SU-DHL-6 (cell line): Measurements from ENCODE around the gene HSD17B12.
A peak's percentile ranks its signal among the peaks of the same experiment; 100 is the strongest.

Experiments used
- H2AFZ ChIP-seq: fragments of 200-600 bp; sonication (generic); 2 replicates; pipeline ENCODE4 v1.6.1; 2014; ENCODE audit warnings: low read depth, mild to moderate bottlenecking, moderate library complexity, mixed read lengths, antibody characterized with exemption, low read length; ENCODE audit not compliant: severe bottlenecking
- H3F3A ChIP-seq: fragments of 200-600 bp; shearing (Covaris generic); 2 replicates; pipeline ENCODE4 v1.6.0; 2016; ENCODE audit warnings: antibody characterized with exemption, mild to moderate bottlenecking; ENCODE audit not compliant: insufficient read depth
- H3K27ac ChIP-seq: fragments of 200-600 bp; sonication (generic); 2 replicates; pipeline ENCODE4 v1.5.1; 2016; ENCODE audit warnings: low read depth, mild to moderate bottlenecking, low read length, moderate library complexity, mixed read lengths
- H3K27me3 ChIP-seq: fragments of 200-600 bp; sonication (generic), shearing (Covaris generic); 2 replicates; pipeline ENCODE4 v1.6.0; 2014; ENCODE audit warnings: mild to moderate bottlenecking, low read length
- H3K36me3 ChIP-seq: fragments of 200-600 bp; sonication (generic); 2 replicates; pipeline ENCODE4 v1.6.1; 2014; ENCODE audit warnings: mild to moderate bottlenecking, low read length, mixed read lengths
- H3K4me2 ChIP-seq: fragments of 300-600, 200-600 bp; shearing (Covaris generic), sonication (generic); 2 replicates; pipeline ENCODE4 v1.6.0; 2014; ENCODE audit warnings: low read length, low read depth, mild to moderate bottlenecking; ENCODE audit not compliant: poor library complexity, severe bottlenecking
- H3K4me3 ChIP-seq: fragments of 200-600 bp; sonication (generic); 2 replicates; pipeline ENCODE4 v1.5.1; 2014; ENCODE audit warnings: antibody characterized with exemption, low read length, mild to moderate bottlenecking, mixed read lengths; ENCODE audit not compliant: insufficient read depth, poor library complexity, severe bottlenecking
- H3K79me2 ChIP-seq: fragments of 200-600 bp; sonication (generic); 2 replicates; pipeline ENCODE4 v1.6.1; 2014; ENCODE audit warnings: mild to moderate bottlenecking, low read length, moderate library complexity; ENCODE audit not compliant: insufficient read depth
- H3K9ac ChIP-seq: fragments of 200-600 bp; sonication (generic); 2 replicates; pipeline ENCODE4 v1.7.0; 2014; ENCODE audit warnings: mild to moderate bottlenecking, low read length
- H3K9me2 ChIP-seq: fragments of 200-600 bp; sonication (generic); replicated peaks from 2 replicates; pipeline ENCODE4 v1.6.1; 2014; ENCODE audit warnings: low read length; ENCODE audit not compliant: insufficient read depth
- H3K9me3 ChIP-seq: fragments of 200-600 bp; sonication (generic); 2 replicates; pipeline ENCODE4 v1.6.1; 2014; ENCODE audit warnings: low read length, mixed read lengths; ENCODE audit not compliant: insufficient read depth
- H4K20me1 ChIP-seq: fragments of 200-600 bp; sonication (generic); 2 replicates; pipeline ENCODE4 v1.6.1; 2014; ENCODE audit warnings: low read depth, mild to moderate bottlenecking, antibody characterized with exemption, low read length, moderate library complexity, mixed read lengths
- CTCF ChIP-seq: fragments of 200-600 bp; sonication (generic); IDR thresholded peaks from one replicate; pipeline ENCODE4 v1.5.1; 2017; ENCODE audit warnings: antibody characterized with exemption, mild to moderate bottlenecking, low read length, moderate library complexity; ENCODE audit not compliant: insufficient read depth, poor library complexity, severe bottlenecking
- EZH2phosphoT487 ChIP-seq: fragments of 200-600 bp; sonication (generic), shearing (Covaris generic); conservative IDR thresholded peaks from 2 replicates; pipeline ENCODE4 v1.6.1; 2018; ENCODE audit warnings: mild to moderate bottlenecking, antibody characterized with exemption, low read length, moderate library complexity, mixed read lengths

Gene HSD17B12

DNA sequence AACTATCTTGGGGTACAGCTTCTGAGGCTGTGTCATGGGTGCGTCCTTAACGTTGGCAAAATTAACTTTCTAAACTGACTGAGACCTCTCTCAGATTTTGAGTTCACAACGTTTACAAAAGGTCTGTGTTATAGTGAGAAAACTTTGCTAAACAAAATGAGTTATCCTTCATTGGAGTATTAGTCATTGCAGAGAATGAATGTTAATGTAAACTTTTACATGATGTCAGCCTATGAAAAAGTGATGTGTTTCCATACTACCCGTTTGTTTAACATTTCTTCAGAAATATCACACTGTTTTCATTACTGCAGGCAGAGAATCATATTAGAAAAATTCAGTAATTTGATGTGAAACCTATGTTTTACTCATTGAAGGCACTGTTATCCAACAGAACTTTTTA lies 32.1 kb downstream of the HSD17B12 start:
- Histone ChIP-seq H4K20me1 (no peaks in the 10 kb centered on the region; the same call in 1 of the 2 replicates), H3K9me3 (no peaks in the 10 kb centered on the region), H3K79me2 (peaks cover 68% of the 10 kb centered on the region), H3K9ac (no peak overlapping the region), H3K9me2 (no peaks in the 10 kb centered on the region), H2AFZ (no peak overlapping the region), H3K27ac (no peak overlapping the region), H3K27me3 (no peaks in the 10 kb centered on the region), H3K36me3 (no peaks in the 10 kb centered on the region), H3K4me3 (no peak overlapping the region), H3F3A (0 out of 2 replicates have a peak, but pooled peaks cover 5% of the 10 kb centered on the region), H3K4me2 (no peak overlapping the region)
- TF ChIP-seq CTCF (no peak), EZH2phosphoT487 (no peak)

GRCh38 chr11:43718373-43718772 lies 37.8 kb downstream of the HSD17B12 start:
- Histone ChIP-seq H3K4me3 (no peak overlapping the region), H2AFZ (no peak overlapping the region), H3K27ac (no peak overlapping the region), H3K9ac (no peak overlapping the region), H3K9me2 (no peaks in the 10 kb centered on the region), H4K20me1 (no peaks in the 10 kb centered on the region), H3K36me3 (no peaks in the 10 kb centered on the region), H3F3A (peaks cover 4% of the 10 kb centered on the region; the same call in 1 of the 2 replicates), H3K79me2 (peaks cover 67% of the 10 kb centered on the region), H3K4me2 (no peak overlapping the region), H3K27me3 (no peaks in the 10 kb centered on the region), H3K9me3 (no peaks in the 10 kb centered on the region)
- TF ChIP-seq CTCF (no peak), EZH2phosphoT487 (no peak)

- Histone ChIP-seq H3K27ac (peak overlapping the region; percentile 62), H3K36me3 (peaks cover 8% of the 10 kb centered on the region; the same call in 1 of the 2 replicates), H3F3A (peaks cover 4% of the 10 kb centered on the region; the same call in 1 of the 2 replicates), H3K27me3 (no peaks in the 10 kb centered on the region), H4K20me1 (no peaks in the 10 kb centered on the region), H3K4me2 (peak overlapping the region; percentile 56), H3K79me2 (peaks cover 84% of the 10 kb centered on the region), H3K9me2 (no peaks in the 10 kb centered on the region), H3K4me3 (peak overlapping the region; percentile 10), H3K9me3 (no peaks in the 10 kb centered on the region), H2AFZ (no peak overlapping the region), H3K9ac (peak overlapping the region; percentile 23; the same call in 1 of the 2 replicates)
- TF ChIP-seq CTCF (no peak), EZH2phosphoT487 (no peak)
These were observed 43.1 kb downstream of the HSD17B12 start for GRCh38 chr11:43723617-43724016.
